SK-N-SH (cell line): ENCODE results near the gene LRFN3. TPM values are rescaled to one million over a fixed set of nuclear protein-coding genes. Genes with fewer than 3 reads are reported as not detected.
A peak's percentile ranks its signal among the peaks of the same experiment; 100 is the strongest.
"Not testable (repeated sequence)": the region's sequence is repeated elsewhere in the genome, so short reads cannot be mapped to it uniquely, and the experiment has no call there.

ENCODE experiments used
- CTCF ChIA-PET: fragments of 300-600, 350-600 bp; formaldehyde crosslinking; extraction: SDS; loops from one replicate; lab custom pipeline; 2021; lab: Yijun Ruan, JAX
- POLR2A ChIA-PET: fragments of 350-600 bp; sonication (Branson Sonifier 250); formaldehyde crosslinking; extraction: SDS; loops from one replicate; lab custom pipeline; 2020; ENCODE audit warnings: antibody characterized with exemption, inconsistent platforms; lab: Yijun Ruan, JAX
- DNase-seq: peaks from one replicate; pipeline ENCODE4 v3.0.0; 2012
- H2AFZ ChIP-seq: fragments of 200-600 bp; sonication (generic); 2 replicates; pipeline ENCODE4 v1.8.1; 2016; ENCODE audit warnings: antibody characterized with exemption, mild to moderate bottlenecking, low read depth
- H3F3A ChIP-seq: fragments of 200-600 bp; sonication (generic); replicated peaks from 2 replicates; pipeline ENCODE3; 2016; ENCODE audit warnings: antibody characterized with exemption, mild to moderate bottlenecking; ENCODE audit not compliant: insufficient read depth
- H3K27ac ChIP-seq, 2 experiments: fragments of 200-500 bp in 1 of 2; fragments of 200-600 bp in 1 of 2; sonication (Bioruptor generic) in 1 of 2; sonication (generic), shearing (Covaris generic) in 1 of 2; 2 replicates each; pipeline versions ENCODE4 v1.5.1 to v1.6.1; 2014 to 2016; ENCODE audit warnings: low read depth in 2 of 2, inconsistent platforms in 1 of 2, low read length in 1 of 2, mild to moderate bottlenecking in 1 of 2, mixed read lengths in 1 of 2
- H3K27me3 ChIP-seq: fragments of 200-600 bp; sonication (generic), shearing (Covaris generic); 2 replicates; pipeline ENCODE4 v1.6.1; 2016; ENCODE audit warnings: mixed run types; ENCODE audit not compliant: insufficient read depth
- H3K36me3 ChIP-seq, 2 experiments: fragments of 200-500 bp in 1 of 2; fragments of 200-600 bp in 1 of 2; sonication (Bioruptor generic) in 1 of 2; sonication (generic) in 1 of 2; replicated peaks in 1 of 2; 2 replicates each; pipeline versions ENCODE3 to v1.5.1; 2014 to 2016; ENCODE audit warnings: low read length in 1 of 2, mild to moderate bottlenecking in 1 of 2; ENCODE audit not compliant: insufficient read depth in 2 of 2, control insufficient read depth in 1 of 2
- H3K4me1 ChIP-seq, 2 experiments: fragments of 200-500 bp in 1 of 2; fragments of 200-600 bp in 1 of 2; sonication (Bioruptor generic) in 1 of 2; sonication (generic), shearing (Covaris generic) in 1 of 2; 2 replicates each; pipeline versions ENCODE4 v1.5.1 to v1.6.1; 2014 to 2016; ENCODE audit warnings: low read depth in 1 of 2, low read length in 1 of 2, mixed run types in 1 of 2; ENCODE audit not compliant: insufficient read depth in 2 of 2, control insufficient read depth in 1 of 2
- H3K4me2 ChIP-seq: fragments of 200-600 bp; sonication (generic), shearing (Covaris generic); 2 replicates; pipeline ENCODE4 v1.6.1; 2017; ENCODE audit warnings: mixed run types
- H3K4me3 ChIP-seq, 2 experiments: fragments of 200-500 bp in 1 of 2; fragments of 200-600 bp in 1 of 2; sonication (Bioruptor generic) in 1 of 2; sonication (generic), shearing (Covaris generic) in 1 of 2; 2 replicates each; pipeline versions ENCODE4 v1.5.1 to v1.8.1; 2014 to 2016; ENCODE audit warnings: low read depth in 2 of 2, inconsistent platforms in 1 of 2, low read length in 1 of 2, mild to moderate bottlenecking in 1 of 2, mixed read lengths in 1 of 2, moderate library complexity in 1 of 2
- H3K79me2 ChIP-seq: fragments of 200-600 bp; sonication (generic); 2 replicates; pipeline ENCODE4 v1.8.1; 2017; ENCODE audit warnings: mild to moderate bottlenecking; ENCODE audit not compliant: insufficient read depth
- H3K9ac ChIP-seq: fragments of 200-600 bp; sonication (generic); 2 replicates; pipeline ENCODE4 v1.6.1; 2017; ENCODE audit warnings: mixed run types
- H3K9me2 ChIP-seq: fragments of 200-600 bp; sonication (generic); 2 replicates; pipeline ENCODE4 v1.6.1; 2017; ENCODE audit warnings: mixed run types
- H3K9me3 ChIP-seq: fragments of 200-600 bp; sonication (generic); 2 replicates; pipeline ENCODE4 v1.6.1; 2017; ENCODE audit warnings: mixed run types, mild to moderate bottlenecking, moderate library complexity
- H4K20me1 ChIP-seq: fragments of 200-600 bp; sonication (generic); 2 replicates; pipeline ENCODE4 v1.6.1; 2017; ENCODE audit warnings: mild to moderate bottlenecking, mixed run types; ENCODE audit not compliant: insufficient read depth
- CHD2 ChIP-seq: fragments of 150-350 bp; IDR thresholded peaks from 2 replicates; pipeline ENCODE4 v1.6.1; 2018; ENCODE audit warnings: low read length; ENCODE audit not compliant: partially characterized antibody
- ELF1 ChIP-seq: IDR thresholded peaks from 2 replicates; pipeline ENCODE4 v1.4.0; 2012
- EZH2phosphoT487 ChIP-seq: fragments of 200-600 bp; sonication (generic); IDR thresholded peaks from 2 replicates; pipeline ENCODE4 v1.6.1; 2017; ENCODE audit warnings: low read depth, mixed run types, mild to moderate bottlenecking, antibody characterized with exemption, moderate library complexity, borderline replicate concordance
- FOXJ3 ChIP-seq: sonication (generic); formaldehyde crosslinking; IDR thresholded peaks from 2 replicates; pipeline ENCODE4 v1.5.1; 2020; ENCODE audit warnings: mild to moderate bottlenecking, missing genetic modification reagents
- FOXM1 ChIP-seq: IDR thresholded peaks from 2 replicates; pipeline ENCODE4 v1.4.0; 2012; ENCODE audit warnings: low read depth, mild to moderate bottlenecking
- GABPA ChIP-seq: IDR thresholded peaks from 2 replicates; pipeline ENCODE4 v1.4.0; 2012; ENCODE audit warnings: low read depth, mild to moderate bottlenecking
- GATA2 ChIP-seq: sonication (generic); formaldehyde crosslinking; IDR thresholded peaks from 2 replicates; pipeline ENCODE4 v1.5.0; 2020; ENCODE audit warnings: mild to moderate bottlenecking, missing genetic modification reagents
- MXI1 ChIP-seq: IDR thresholded peaks from 2 replicates; pipeline ENCODE4 v1.6.1; 2012; ENCODE audit warnings: mild to moderate bottlenecking, low read depth, low read length, improper control_type of control experiment
- PBX3 ChIP-seq: IDR thresholded peaks from 2 replicates; pipeline ENCODE4; 2012
- RCOR1 ChIP-seq: fragments of 150-350 bp; IDR thresholded peaks from 2 replicates; pipeline ENCODE4 v1.6.1; 2017; ENCODE audit warnings: antibody characterized with exemption, low read length
- RFX5 ChIP-seq: IDR thresholded peaks from 2 replicates; pipeline ENCODE4 v1.6.1; 2012; ENCODE audit warnings: mild to moderate bottlenecking, improper control_type of control experiment, low read length
- SMC3 ChIP-seq: IDR thresholded peaks from 2 replicates; pipeline ENCODE4 v1.6.1; 2012; ENCODE audit warnings: low read depth, low read length, improper control_type of control experiment
- TAF1 ChIP-seq: IDR thresholded peaks from 2 replicates; pipeline ENCODE4 v1.6.1; 2012; ENCODE audit warnings: low read depth, mild to moderate bottlenecking, low read length, moderate library complexity, borderline replicate concordance
- USF1 ChIP-seq: IDR thresholded peaks from 2 replicates; pipeline ENCODE4 v1.4.0; 2012; ENCODE audit warnings: low read depth, borderline replicate concordance
- USF2 ChIP-seq: fragments of 150-350 bp; IDR thresholded peaks from 2 replicates; pipeline ENCODE4 v1.6.1; 2017; ENCODE audit warnings: antibody characterized with exemption, low read length, low read depth, borderline replicate concordance
- WGBS: methylation state at CpG from one replicate; pipeline ENCODE4 v1.1.6; 2017; ENCODE audit warnings: low lambda C conversion rate; 5-methylcytosine and 5-hydroxymethylcytosine counted together
- polyA plus RNA-seq, 3 experiments: library from polyadenylated mRNA; depleted of rRNA; stranded (reverse); fragments of >200 nt; gene quantifications; 2 replicates each; pipeline ENCODE4 v1.2.3, GENCODE V29; 2012
- TF ChIP-seq, protein P1 (sequence below): IDR thresholded peaks from 2 replicates; pipeline ENCODE4 v1.6.1; 2012; ENCODE audit warnings: mild to moderate bottlenecking, low read depth, low read length, moderate library complexity
- TF ChIP-seq, protein P2 (sequence below): fragments of 200-600 bp; sonication (generic); IDR thresholded peaks from 2 replicates; pipeline ENCODE4 v1.6.1; 2017; ENCODE audit warnings: antibody characterized with exemption, mild to moderate bottlenecking, moderate library complexity

The LRFN3 gene
- polyA plus RNA-seq, 1 of the 3 experiments (the other 2 are of a cell fraction), result 5.4 TPM

DNA sequence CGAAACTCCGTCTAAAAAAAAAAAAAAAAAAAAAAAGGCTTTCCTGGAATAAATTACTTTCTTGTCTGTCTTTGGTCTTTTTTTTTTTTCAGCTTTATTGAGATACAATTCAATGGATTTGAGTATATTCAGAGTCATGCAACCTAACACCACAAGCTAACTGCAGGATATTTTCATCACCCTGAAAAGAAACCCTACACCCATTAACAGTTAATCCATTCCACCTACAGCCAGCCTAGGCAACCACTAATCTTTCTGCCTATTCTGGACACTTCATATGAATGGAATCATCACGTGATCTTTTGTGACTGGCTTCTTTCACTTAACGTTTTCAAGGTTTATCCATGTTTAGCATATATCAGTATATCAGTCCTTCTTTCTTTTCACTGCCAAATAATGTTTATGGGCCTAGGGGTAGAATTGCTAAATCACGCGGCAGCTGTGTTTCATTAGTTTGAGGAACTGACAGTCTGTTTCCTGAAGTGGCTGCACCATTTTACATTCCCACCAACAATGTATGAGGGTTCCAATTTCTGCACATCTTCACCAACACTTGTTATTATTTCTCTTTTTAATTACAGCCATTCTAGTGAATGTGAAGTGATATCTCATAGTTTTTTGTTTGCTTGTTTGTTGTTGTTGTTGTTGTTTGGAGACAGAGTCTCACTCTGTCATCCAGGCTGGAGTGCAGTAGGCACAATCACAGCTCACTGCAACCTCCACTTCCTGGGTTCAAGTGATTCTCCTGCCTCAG is 19.9 kb downstream of the LRFN3 start (continued):
- TF ChIP-seq USF1 (no peak), SMC3 (no peak)

GRCh38 chr19:35957411-35957810 is 21.2 kb downstream of the LRFN3 start:
- CTCF ChIA-PET, H3K79me2 ChIP-seq, H3K4me2 ChIP-seq, H3F3A ChIP-seq, H4K20me1 ChIP-seq, H2AFZ ChIP-seq, H3K9me2 ChIP-seq, H3K36me3 ChIP-seq, H3K9ac ChIP-seq, POLR2A ChIA-PET, H3K4me3 ChIP-seq, H3K27ac ChIP-seq, H3K9me3 ChIP-seq, DNase-seq, H3K4me1 ChIP-seq: not testable (repeated sequence)
- WGBS, result 65% methylated on average over 8 of the region's 8 CpGs
- peaks cover 36% of the 10 kb centered on the region for H3K27me3 ChIP-seq

GRCh38 chr19:35958660-35959039 is 22.5 kb downstream of the LRFN3 start:
- Histone ChIP-seq H3F3A (no peaks in the 10 kb centered on the region), H3K27ac (no peak overlapping the region), H2AFZ (no peak overlapping the region), H4K20me1 (no peaks in the 10 kb centered on the region), H3K9me2 (no peaks in the 10 kb centered on the region), H3K79me2 (no peaks in the 10 kb centered on the region), H3K4me3 (no peak overlapping the region), H3K4me2 (0 out of 2 replicates have a peak overlapping the region, but pooled peaks have one; percentile 11), H3K4me1 (no peaks in the 10 kb centered on the region), H3K9me3 (no peaks in the 10 kb centered on the region), H3K36me3 (no peaks in the 10 kb centered on the region), H3K27me3 (peaks cover 36% of the 10 kb centered on the region), H3K9ac (no peak overlapping the region)
- 34% methylated on average over 15 of the region's 15 CpGs for WGBS
- POLR2A ChIA-PET, result no interaction called here
- CTCF ChIA-PET, result interaction anchor here (0.6 to 1.8 kb wide), 7 partner anchors 12 to 41 kb away, joined by 3 to 8 read pairs (median 3); no protein-coding TSS in a partner anchor
- DNase-seq, result no peak
- TF ChIP-seq FOXJ3 (CRISPR knock-in tag) (no peak), MXI1 (no peak), EZH2phosphoT487 (no peak), GATA2 (CRISPR knock-in tag) (no peak), USF2 (no peak), TAF1 (no peak), RFX5 (no peak), FOXM1 (no peak), RCOR1 (no peak), GABPA (no peak), CHD2 (no peak), ELF1 (no peak), SMC3 (no peak), PBX3 (no peak)
- TF ChIP-seq, protein P1, sequence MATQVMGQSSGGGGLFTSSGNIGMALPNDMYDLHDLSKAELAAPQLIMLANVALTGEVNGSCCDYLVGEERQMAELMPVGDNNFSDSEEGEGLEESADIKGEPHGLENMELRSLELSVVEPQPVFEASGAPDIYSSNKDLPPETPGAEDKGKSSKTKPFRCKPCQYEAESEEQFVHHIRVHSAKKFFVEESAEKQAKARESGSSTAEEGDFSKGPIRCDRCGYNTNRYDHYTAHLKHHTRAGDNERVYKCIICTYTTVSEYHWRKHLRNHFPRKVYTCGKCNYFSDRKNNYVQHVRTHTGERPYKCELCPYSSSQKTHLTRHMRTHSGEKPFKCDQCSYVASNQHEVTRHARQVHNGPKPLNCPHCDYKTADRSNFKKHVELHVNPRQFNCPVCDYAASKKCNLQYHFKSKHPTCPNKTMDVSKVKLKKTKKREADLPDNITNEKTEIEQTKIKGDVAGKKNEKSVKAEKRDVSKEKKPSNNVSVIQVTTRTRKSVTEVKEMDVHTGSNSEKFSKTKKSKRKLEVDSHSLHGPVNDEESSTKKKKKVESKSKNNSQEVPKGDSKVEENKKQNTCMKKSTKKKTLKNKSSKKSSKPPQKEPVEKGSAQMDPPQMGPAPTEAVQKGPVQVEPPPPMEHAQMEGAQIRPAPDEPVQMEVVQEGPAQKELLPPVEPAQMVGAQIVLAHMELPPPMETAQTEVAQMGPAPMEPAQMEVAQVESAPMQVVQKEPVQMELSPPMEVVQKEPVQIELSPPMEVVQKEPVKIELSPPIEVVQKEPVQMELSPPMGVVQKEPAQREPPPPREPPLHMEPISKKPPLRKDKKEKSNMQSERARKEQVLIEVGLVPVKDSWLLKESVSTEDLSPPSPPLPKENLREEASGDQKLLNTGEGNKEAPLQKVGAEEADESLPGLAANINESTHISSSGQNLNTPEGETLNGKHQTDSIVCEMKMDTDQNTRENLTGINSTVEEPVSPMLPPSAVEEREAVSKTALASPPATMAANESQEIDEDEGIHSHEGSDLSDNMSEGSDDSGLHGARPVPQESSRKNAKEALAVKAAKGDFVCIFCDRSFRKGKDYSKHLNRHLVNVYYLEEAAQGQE, result no peak
- TF ChIP-seq, protein P2, sequence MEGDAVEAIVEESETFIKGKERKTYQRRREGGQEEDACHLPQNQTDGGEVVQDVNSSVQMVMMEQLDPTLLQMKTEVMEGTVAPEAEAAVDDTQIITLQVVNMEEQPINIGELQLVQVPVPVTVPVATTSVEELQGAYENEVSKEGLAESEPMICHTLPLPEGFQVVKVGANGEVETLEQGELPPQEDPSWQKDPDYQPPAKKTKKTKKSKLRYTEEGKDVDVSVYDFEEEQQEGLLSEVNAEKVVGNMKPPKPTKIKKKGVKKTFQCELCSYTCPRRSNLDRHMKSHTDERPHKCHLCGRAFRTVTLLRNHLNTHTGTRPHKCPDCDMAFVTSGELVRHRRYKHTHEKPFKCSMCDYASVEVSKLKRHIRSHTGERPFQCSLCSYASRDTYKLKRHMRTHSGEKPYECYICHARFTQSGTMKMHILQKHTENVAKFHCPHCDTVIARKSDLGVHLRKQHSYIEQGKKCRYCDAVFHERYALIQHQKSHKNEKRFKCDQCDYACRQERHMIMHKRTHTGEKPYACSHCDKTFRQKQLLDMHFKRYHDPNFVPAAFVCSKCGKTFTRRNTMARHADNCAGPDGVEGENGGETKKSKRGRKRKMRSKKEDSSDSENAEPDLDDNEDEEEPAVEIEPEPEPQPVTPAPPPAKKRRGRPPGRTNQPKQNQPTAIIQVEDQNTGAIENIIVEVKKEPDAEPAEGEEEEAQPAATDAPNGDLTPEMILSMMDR, result no peak
